NCI-H82 treated with DMSO at 0.1 percent for 48 hours (cell line): ENCODE data around the gene SLCO1A2.

Source experiments
- DNase-seq: peaks from one replicate; lab custom pipeline; 2025; ENCODE audit not compliant: unreplicated experiment; lab: John Stamatoyannopoulos, UW

Gene SLCO1A2

GRCh38 chr12:21330682-21331253 is 3.9 kb downstream of the SLCO1A2 start:
- DNase-seq = no peak

- no peak for DNase-seq
These were observed 6.1 kb downstream of the SLCO1A2 start for GRCh38 chr12:21328578-21328977.

- no peak for DNase-seq
These were observed 10.2 kb downstream of the SLCO1A2 start for GRCh38 chr12:21324551-21324950.

- no peak for DNase-seq
These were observed 11.0 kb downstream of the SLCO1A2 start for GRCh38 chr12:21323736-21324135.

GRCh38 chr12:21308785-21309184 is 25.9 kb downstream of the SLCO1A2 start:
- DNase-seq = no peak

- DNase-seq = no peak
These were observed 29.1 kb downstream of the SLCO1A2 start for GRCh38 chr12:21305661-21306060.

- DNase-seq = no peak
These were observed 34.1 kb downstream of the SLCO1A2 start for GRCh38 chr12:21300632-21301031.

GRCh38 chr12:21296751-21297406 is 37.8 kb downstream of the SLCO1A2 start:
- DNase-seq = no peak

- no peak for DNase-seq
These were observed 38.4 kb downstream of the SLCO1A2 start for GRCh38 chr12:21296348-21296747.

- no peak for DNase-seq
These were observed 40.5 kb downstream of the SLCO1A2 start for GRCh38 chr12:21294176-21294575.

GRCh38 chr12:21292111-21292510 is 42.6 kb downstream of the SLCO1A2 start:
- no peak for DNase-seq

- DNase-seq = no peak
These were observed 45.0 kb downstream of the SLCO1A2 start for GRCh38 chr12:21289698-21290097.

GRCh38 chr12:21276826-21277225 is 57.9 kb downstream of the SLCO1A2 start:
- DNase-seq = no peak

GRCh38 chr12:21265932-21266331 is 68.8 kb downstream of the SLCO1A2 start:
- no peak for DNase-seq

GRCh38 chr12:21264232-21264631 is 70.5 kb downstream of the SLCO1A2 start:
- DNase-seq = no peak

GRCh38 chr12:21257172-21257571 is 77.5 kb downstream of the SLCO1A2 start:
- DNase-seq = no peak

- no peak for DNase-seq
These were observed 82.6 kb downstream of the SLCO1A2 start for GRCh38 chr12:21252070-21252469.

GRCh38 chr12:21248679-21249078 is 86.0 kb downstream of the SLCO1A2 start:
- no peak for DNase-seq

GRCh38 chr12:21239866-21240265 is 94.9 kb downstream of the SLCO1A2 start:
- no peak for DNase-seq

- no peak for DNase-seq
These were observed 100.3 kb downstream of the SLCO1A2 start for GRCh38 chr12:21234395-21234794.

- DNase-seq = no peak
These were observed 110.8 kb downstream of the SLCO1A2 start for GRCh38 chr12:21223930-21224329.

GRCh38 chr12:21221778-21222177 is 112.9 kb downstream of the SLCO1A2 start:
- no peak for DNase-seq

GRCh38 chr12:21221072-21221471 is 113.6 kb downstream of the SLCO1A2 start:
- no peak for DNase-seq
